Suprapubic skin (tissue), 4 donors: Measurements from ENCODE around the gene TNIK. TPM values are rescaled to one million over a fixed set of nuclear protein-coding genes. Genes with fewer than 3 reads are reported as not detected.

Source experiments
- DNase-seq, 2 donors: peaks; one replicate each; pipeline ENCODE4 v3.0.0-alpha.2; 2019; ENCODE audit warnings: low spot score in 2 of 2
- H3K27ac ChIP-seq: fragments of 200-600 bp; sonication (generic); one replicate; pipeline ENCODE4 v1.5.1; 2019
- H3K27me3 ChIP-seq: fragments of 200-600 bp; sonication (generic); one replicate; pipeline ENCODE4 v1.5.1; 2019
- H3K36me3 ChIP-seq: fragments of 200-600 bp; sonication (generic); one replicate; pipeline ENCODE4 v1.5.1; 2019
- H3K4me1 ChIP-seq: fragments of 200-600 bp; sonication (generic); one replicate; pipeline ENCODE4 v1.5.1; 2019
- H3K4me3 ChIP-seq: fragments of 200-600 bp; sonication (generic); one replicate; pipeline ENCODE4 v1.5.1; 2019; ENCODE audit warnings: mild to moderate bottlenecking
- H3K9me3 ChIP-seq: fragments of 200-600 bp; sonication (generic); one replicate; pipeline ENCODE4 v1.5.1; 2019
- EP300 ChIP-seq: sonication (generic); formaldehyde crosslinking; IDR thresholded peaks from one replicate; pipeline ENCODE4 v1.6.1; 2017; ENCODE audit warnings: antibody characterized with exemption
- POLR2A ChIP-seq, 2 donors: fragments of 450-650 bp; IDR thresholded peaks; one replicate each; pipeline ENCODE4 v1.6.1; 2017; ENCODE audit warnings: antibody characterized with exemption in 2 of 2, mild to moderate bottlenecking in 2 of 2, moderate library complexity in 2 of 2
- POLR2AphosphoS5 ChIP-seq, 3 donors: sonication (generic); formaldehyde crosslinking; IDR thresholded peaks; one replicate each; pipeline ENCODE4 v1.6.1; 2017; ENCODE audit warnings: antibody characterized with exemption in 3 of 3
- WGBS: methylation state at CpG from one replicate; pipeline ENCODE4 v1.1.5; 2018; 5-methylcytosine and 5-hydroxymethylcytosine counted together
- total RNA-seq, 4 donors: library from RNA; depleted of rRNA; stranded (reverse); fragments of >200 nt; gene quantifications; one replicate each; pipeline ENCODE4 v1.1.0, GENCODE V29; 2016
- TF ChIP-seq, protein P1 (sequence below), 2 donors: fragments of 200-600 bp in 1 of 2; fragments of 450-650 bp in 1 of 2; sonication (generic) in 1 of 2; IDR thresholded peaks; one replicate each; pipeline ENCODE4 v1.5.1; 2016 to 2019; ENCODE audit warnings: antibody characterized with exemption in 2 of 2, mild to moderate bottlenecking in 1 of 2, moderate library complexity in 1 of 2

Gene TNIK
- total RNA-seq, 4 donors from 2014 or later, result 2.0 to 4.3 (median 3.1) TPM

DNA sequence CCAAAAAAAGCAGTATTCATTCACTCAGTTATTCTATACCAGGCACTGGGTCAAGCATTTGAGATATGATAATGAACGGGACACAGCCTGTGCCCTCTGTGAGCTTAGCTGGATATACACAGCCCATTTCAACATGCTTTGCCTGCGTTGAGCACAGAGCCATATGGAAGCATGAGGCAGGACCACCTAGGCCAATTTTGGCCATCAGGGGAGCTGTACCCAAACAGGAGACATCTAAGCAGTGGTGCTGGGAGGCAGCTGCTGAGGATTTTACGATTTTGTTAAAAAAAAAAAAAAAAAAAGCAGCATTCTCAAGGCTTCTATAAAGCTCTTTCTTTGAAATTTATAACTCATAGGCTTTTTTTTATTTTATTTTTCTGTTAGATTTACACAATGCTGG is 346.5 kb downstream of the TNIK start:
- 84% methylated on average over 3 of the region's 3 CpGs for WGBS
- no peak overlapping the region for H3K4me3 ChIP-seq
- TF ChIP-seq POLR2A (IDR thresholded peaks at IDR 0.05), result no peak
- no peak for TF ChIP-seq POLR2AphosphoS5 (IDR thresholded peaks at IDR 0.05)
- TF ChIP-seq, protein P1, sequence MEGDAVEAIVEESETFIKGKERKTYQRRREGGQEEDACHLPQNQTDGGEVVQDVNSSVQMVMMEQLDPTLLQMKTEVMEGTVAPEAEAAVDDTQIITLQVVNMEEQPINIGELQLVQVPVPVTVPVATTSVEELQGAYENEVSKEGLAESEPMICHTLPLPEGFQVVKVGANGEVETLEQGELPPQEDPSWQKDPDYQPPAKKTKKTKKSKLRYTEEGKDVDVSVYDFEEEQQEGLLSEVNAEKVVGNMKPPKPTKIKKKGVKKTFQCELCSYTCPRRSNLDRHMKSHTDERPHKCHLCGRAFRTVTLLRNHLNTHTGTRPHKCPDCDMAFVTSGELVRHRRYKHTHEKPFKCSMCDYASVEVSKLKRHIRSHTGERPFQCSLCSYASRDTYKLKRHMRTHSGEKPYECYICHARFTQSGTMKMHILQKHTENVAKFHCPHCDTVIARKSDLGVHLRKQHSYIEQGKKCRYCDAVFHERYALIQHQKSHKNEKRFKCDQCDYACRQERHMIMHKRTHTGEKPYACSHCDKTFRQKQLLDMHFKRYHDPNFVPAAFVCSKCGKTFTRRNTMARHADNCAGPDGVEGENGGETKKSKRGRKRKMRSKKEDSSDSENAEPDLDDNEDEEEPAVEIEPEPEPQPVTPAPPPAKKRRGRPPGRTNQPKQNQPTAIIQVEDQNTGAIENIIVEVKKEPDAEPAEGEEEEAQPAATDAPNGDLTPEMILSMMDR (IDR thresholded peaks at IDR 0.05), result no peak
- no peak for TF ChIP-seq EP300
- H3K27me3 ChIP-seq, result no peaks in the 10 kb centered on the region
- H3K9me3 ChIP-seq, result no peaks in the 10 kb centered on the region
- H3K36me3 ChIP-seq, result no peaks in the 10 kb centered on the region
- H3K27ac ChIP-seq, result no peak overlapping the region
- no peak for DNase-seq
- no peaks in the 10 kb centered on the region for H3K4me1 ChIP-seq

DNA sequence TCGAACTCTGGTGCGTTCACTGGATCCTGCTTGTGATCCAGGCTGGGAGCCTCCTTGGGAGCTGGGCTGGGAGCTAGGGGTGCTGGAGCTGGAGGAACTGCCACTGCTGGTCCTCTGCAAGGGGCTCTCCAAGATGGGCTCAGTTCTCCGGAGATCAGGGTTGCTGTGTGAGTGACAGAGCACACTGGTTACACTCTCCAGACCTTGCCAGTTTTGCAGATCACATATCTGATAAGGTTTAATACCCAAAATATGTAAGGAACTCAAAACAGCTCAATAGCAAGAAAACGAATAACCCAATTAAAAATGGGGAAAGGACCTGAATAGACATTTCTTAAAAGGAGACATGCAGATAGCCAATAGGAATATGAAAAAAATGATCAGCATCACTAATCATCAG is 349.5 kb downstream of the TNIK start:
- H3K36me3 ChIP-seq, result no peaks in the 10 kb centered on the region
- no peak overlapping the region for H3K27ac ChIP-seq
- WGBS, result 90% methylated on average over 4 of the region's 4 CpGs
- TF ChIP-seq EP300 (no peak), POLR2AphosphoS5 (IDR thresholded peaks at IDR 0.05) (no peak), POLR2A (IDR thresholded peaks at IDR 0.05) (no peak)
- TF ChIP-seq, protein P1 (IDR thresholded peaks at IDR 0.05), result no peak
- no peak for DNase-seq
- no peaks in the 10 kb centered on the region for H3K27me3 ChIP-seq
- no peak overlapping the region for H3K4me3 ChIP-seq
- H3K9me3 ChIP-seq, result no peaks in the 10 kb centered on the region
- H3K4me1 ChIP-seq, result no peaks in the 10 kb centered on the region

DNA sequence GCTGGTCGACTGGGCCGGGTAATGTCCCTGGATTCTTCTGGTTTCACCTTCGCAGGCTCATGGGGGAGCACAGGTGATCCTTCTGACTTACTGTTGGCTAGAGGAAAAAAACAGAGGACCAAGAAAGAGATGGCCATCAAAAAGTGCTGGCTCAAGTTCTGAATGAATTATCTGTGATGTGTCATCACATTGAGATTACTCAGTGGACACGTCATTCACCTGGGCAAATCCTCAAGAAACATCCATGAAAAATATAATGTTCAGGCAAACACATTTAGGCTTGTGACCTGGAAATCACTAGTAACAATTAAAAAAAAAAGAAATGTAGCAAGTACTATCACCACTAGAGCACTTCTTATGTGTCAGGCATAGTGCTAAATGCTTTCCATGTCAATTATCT is 352.1 kb downstream of the TNIK start:
- Histone ChIP-seq H3K4me1 (no peaks in the 10 kb centered on the region), H3K27me3 (no peaks in the 10 kb centered on the region), H3K27ac (no peak overlapping the region), H3K9me3 (no peaks in the 10 kb centered on the region), H3K4me3 (no peak overlapping the region), H3K36me3 (no peaks in the 10 kb centered on the region)
- DNase-seq, result no peak
- no peak for TF ChIP-seq EP300
- TF ChIP-seq POLR2AphosphoS5 (IDR thresholded peaks at IDR 0.05), result no peak
- WGBS, result 64% methylated on average over 4 of the region's 4 CpGs

DNA sequence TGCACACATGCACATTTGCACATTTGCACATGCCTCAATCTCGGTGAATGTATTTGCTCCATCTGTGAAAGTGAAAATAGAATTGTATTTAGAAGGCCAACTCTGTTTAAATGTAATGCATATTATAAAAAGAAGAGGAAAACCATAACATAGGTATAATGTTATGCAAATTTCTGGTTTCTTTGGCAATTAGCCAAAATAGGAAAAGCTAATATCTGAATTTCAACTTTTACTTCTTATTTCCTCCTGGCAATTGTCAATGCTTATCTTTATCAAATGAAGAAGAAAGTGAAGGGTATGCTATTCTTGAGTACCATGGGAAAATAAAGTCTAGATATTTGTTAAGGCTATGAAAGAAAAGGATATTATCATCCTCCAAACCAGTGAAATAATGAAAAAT is 357.0 kb downstream of the TNIK start:
- no peak overlapping the region for H3K4me3 ChIP-seq
- TF ChIP-seq EP300, result no peak
- TF ChIP-seq, protein P1 (IDR thresholded peaks at IDR 0.05), result no peak
- TF ChIP-seq POLR2A (IDR thresholded peaks at IDR 0.05), result no peak
- TF ChIP-seq POLR2AphosphoS5 (IDR thresholded peaks at IDR 0.05), result no peak
- 91% methylated on average over 1 of the region's 1 CpG for whole genome bisulfite sequencing
- H3K36me3 ChIP-seq, result no peaks in the 10 kb centered on the region
- H3K9me3 ChIP-seq, result no peaks in the 10 kb centered on the region
- DNase-seq, result no peak
- H3K27me3 ChIP-seq, result no peaks in the 10 kb centered on the region
- no peaks in the 10 kb centered on the region for H3K4me1 ChIP-seq
- no peak overlapping the region for H3K27ac ChIP-seq

DNA sequence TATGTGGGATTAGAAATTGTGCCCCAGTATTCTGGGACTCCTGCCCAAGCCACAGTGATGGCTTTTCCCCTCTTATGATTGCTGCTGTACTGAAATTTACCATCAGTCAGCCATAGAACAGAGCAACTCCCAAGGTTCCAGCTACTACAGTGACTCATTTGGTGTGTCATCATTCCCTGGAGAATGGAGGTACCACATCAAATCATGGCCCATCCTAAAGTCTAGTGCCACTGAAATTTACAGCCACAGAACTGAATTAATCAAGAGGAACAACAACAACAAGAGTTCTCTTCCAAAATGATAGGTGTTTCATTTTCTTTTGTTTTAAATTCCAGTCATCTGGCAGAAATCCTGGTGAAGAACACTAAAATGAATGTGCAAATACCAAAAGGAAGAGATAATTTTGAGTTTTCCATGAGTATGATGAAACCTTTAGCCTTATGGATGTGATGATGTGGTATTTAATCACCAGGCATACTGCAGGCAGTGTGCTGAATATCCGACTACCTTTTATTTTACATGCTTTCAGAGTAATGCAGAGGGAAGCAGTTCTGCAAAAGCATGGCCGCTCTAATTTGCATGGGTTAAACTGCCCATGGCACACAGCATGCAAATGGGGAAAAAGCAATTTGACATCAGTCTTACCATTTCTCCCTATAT is 358.1 kb downstream of the TNIK start:
- Histone ChIP-seq H3K36me3 (no peaks in the 10 kb centered on the region), H3K9me3 (no peaks in the 10 kb centered on the region), H3K27ac (no peak overlapping the region), H3K4me1 (no peaks in the 10 kb centered on the region), H3K4me3 (no peak overlapping the region), H3K27me3 (no peaks in the 10 kb centered on the region)
- DNase-seq, result no peak
- 96% methylated on average over 2 of the region's 2 CpGs for WGBS
- TF ChIP-seq, protein P1 (IDR thresholded peaks at IDR 0.05), result no peak
- no peak for TF ChIP-seq EP300
- TF ChIP-seq POLR2A (IDR thresholded peaks at IDR 0.05), result no peak
- no peak for TF ChIP-seq POLR2AphosphoS5 (IDR thresholded peaks at IDR 0.05)

DNA sequence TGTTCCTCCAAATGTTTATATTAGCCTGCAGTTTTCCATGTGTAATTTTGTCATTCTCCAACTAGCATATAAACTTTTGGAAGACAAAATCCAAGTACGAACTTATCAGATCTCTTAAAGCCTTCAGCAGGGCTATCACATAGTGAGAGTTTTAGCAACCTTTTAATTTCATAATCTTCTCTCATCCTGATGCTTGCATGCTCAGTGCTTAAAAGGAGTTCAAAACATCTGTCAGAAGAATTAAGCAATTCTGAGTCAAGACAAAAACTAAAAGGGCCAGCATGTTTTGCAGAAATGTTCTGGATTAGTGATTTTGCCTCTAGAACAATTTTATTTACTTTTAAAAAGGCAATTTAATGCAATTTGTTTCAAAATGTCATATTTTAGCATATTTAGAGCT is 360.3 kb downstream of the TNIK start:
- no peaks in the 10 kb centered on the region for H3K27me3 ChIP-seq
- no peaks in the 10 kb centered on the region for H3K9me3 ChIP-seq
- H3K27ac ChIP-seq, result no peak overlapping the region
- no peaks in the 10 kb centered on the region for H3K4me1 ChIP-seq
- 75% methylated on average over 1 of the region's 1 CpG for WGBS
- TF ChIP-seq POLR2AphosphoS5 (IDR thresholded peaks at IDR 0.05) (no peak), POLR2A (IDR thresholded peaks at IDR 0.05) (no peak), EP300 (no peak)
- TF ChIP-seq, protein P1 (IDR thresholded peaks at IDR 0.05), result no peak
- DNase-seq, result no peak
- no peak overlapping the region for H3K4me3 ChIP-seq
- H3K36me3 ChIP-seq, result no peaks in the 10 kb centered on the region
